Measurements from ENCODE around the gene AP1S2.
A peak's percentile ranks its signal among the peaks of the same experiment; 100 is the strongest.

The AP1S2 gene

DNA sequence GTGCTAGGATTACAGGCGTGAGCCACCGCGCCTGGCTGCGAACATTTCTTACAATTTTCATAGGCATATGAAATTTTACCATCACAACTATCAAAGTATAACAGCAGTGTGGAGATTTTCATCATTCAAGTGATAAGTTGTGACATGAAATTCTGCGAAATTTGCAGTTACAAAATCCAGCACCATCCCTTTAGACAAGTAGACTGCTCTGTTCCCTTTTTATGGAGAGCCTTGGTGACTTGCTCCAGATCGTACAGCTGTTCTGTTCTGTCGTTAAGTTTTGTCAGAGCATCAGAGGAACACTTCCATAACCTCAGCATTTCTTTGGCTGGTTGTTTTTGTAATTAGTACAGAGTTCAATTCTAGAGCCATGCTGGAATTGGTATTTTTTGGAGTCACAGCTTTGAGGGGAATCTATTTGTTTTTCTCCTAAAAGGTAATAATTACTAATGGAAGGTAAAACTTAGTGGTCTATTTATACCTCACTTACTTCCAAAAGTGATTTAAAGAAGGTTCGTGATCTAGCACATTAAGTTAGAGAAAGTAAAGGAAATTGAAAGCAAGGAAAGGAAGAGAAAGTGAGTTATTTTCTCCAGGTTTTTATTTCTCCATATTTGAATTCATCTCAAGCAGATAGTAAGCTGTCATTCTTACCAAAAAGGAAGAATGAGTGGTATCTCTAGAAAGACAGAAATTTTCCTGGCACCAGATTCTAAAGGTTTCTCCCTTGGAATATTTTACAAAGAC is 42.2 kb downstream of the AP1S2 start:
- no peak for TF ChIP-seq ZFX (IDR thresholded peaks at IDR 0.05)
- TF ChIP-seq, protein P1, sequence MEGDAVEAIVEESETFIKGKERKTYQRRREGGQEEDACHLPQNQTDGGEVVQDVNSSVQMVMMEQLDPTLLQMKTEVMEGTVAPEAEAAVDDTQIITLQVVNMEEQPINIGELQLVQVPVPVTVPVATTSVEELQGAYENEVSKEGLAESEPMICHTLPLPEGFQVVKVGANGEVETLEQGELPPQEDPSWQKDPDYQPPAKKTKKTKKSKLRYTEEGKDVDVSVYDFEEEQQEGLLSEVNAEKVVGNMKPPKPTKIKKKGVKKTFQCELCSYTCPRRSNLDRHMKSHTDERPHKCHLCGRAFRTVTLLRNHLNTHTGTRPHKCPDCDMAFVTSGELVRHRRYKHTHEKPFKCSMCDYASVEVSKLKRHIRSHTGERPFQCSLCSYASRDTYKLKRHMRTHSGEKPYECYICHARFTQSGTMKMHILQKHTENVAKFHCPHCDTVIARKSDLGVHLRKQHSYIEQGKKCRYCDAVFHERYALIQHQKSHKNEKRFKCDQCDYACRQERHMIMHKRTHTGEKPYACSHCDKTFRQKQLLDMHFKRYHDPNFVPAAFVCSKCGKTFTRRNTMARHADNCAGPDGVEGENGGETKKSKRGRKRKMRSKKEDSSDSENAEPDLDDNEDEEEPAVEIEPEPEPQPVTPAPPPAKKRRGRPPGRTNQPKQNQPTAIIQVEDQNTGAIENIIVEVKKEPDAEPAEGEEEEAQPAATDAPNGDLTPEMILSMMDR (conservative IDR thresholded peaks at IDR 0.05): no peak
- H3K27ac ChIP-seq: no peak overlapping the region

DNA sequence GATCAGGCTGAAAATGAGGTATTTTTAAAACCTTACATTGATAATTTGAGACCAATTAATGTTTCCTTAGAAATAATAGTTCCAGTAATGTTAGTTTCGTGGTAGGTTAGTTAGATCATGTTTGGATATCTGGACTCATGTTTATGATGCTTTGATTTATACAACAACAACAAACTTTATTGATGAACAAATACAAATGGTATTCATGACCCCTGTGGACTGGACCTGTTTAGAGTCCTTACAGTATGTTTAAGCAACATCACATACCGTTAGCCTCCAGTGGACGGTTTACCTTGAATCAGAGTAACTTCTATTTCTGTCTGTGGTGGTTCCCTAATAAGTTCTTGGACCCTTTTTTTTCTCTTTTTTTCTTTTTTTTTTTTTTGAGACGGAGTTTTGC is 46.4 kb downstream of the AP1S2 start:
- no peak overlapping the region for H3K27ac ChIP-seq
- no peak for TF ChIP-seq ZFX (IDR thresholded peaks at IDR 0.05)
- TF ChIP-seq, protein P1 (conservative IDR thresholded peaks at IDR 0.05): no peak

- no peak overlapping the region for H3K27ac ChIP-seq
- TF ChIP-seq, protein P1 (conservative IDR thresholded peaks at IDR 0.05): no peak
- TF ChIP-seq ZFX (IDR thresholded peaks at IDR 0.05): no peak
Measured at GRCh38 chrX:15804563-15804962, 50.0 kb downstream of the AP1S2 start.

- TF ChIP-seq, protein P1 (conservative IDR thresholded peaks at IDR 0.05): no peak
- no peak for TF ChIP-seq ZFX (IDR thresholded peaks at IDR 0.05)
- no peak overlapping the region for H3K27ac ChIP-seq
Measured at GRCh38 chrX:15797707-15798106, 56.9 kb downstream of the AP1S2 start.

GRCh38 chrX:15790769-15791290 is 63.8 kb downstream of the AP1S2 start:
- TF ChIP-seq ZFX (IDR thresholded peaks at IDR 0.05): no peak
- TF ChIP-seq, protein P1 (conservative IDR thresholded peaks at IDR 0.05): no peak
- peak overlapping the region; percentile 77 for H3K27ac ChIP-seq

DNA sequence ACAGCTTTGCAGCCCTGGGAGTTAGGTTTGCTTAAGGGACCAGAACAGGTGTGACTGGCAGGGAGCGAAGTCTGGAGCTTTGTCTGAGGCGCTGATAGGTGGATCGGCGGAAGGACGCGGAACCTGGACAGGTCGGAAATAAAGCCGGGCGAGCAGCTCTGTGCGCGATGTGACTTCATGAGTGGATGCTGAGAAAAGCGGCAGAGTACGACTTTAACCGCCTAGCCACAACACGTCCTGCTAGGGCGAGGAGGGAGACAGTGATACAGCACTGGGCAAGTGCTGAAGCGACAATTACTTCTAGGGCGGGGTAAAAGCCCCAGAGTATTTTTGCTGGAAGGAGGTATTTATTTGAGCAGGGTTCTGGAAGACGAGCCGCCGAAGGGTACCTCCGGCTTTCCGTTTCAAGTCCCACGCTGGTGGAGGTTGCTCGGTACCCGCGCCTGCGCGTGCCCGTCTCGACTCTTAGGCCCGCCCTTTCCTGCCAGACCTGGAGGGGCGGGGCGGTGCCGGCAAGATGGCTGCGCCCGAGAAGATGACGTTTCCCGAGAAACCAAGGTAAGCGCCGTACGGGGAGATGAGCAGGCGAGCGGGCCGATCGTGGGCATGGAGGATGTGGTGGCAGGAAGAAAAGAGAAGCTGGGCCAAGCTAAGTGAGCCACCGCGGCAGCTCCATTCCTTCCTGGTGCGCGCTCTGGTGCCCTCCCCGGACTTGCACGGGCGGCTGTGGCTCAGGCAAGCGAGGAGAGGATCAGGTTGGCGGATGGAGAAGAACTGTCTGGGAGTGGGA is 64.4 kb downstream of the AP1S2 start, which contains the start of gene ZRSR2:
ZRSR2 (plus strand) TSS at position 506 of the 790 bp plus-strand sequence; CDS start at position 518, 12 bp downstream.
- TF ChIP-seq ZFX (IDR thresholded peaks at IDR 0.05): no peak
- TF ChIP-seq, protein P1 (conservative IDR thresholded peaks at IDR 0.05): no peak
- H3K27ac ChIP-seq: peak within 1 kb of the TSS; percentile 77

DNA sequence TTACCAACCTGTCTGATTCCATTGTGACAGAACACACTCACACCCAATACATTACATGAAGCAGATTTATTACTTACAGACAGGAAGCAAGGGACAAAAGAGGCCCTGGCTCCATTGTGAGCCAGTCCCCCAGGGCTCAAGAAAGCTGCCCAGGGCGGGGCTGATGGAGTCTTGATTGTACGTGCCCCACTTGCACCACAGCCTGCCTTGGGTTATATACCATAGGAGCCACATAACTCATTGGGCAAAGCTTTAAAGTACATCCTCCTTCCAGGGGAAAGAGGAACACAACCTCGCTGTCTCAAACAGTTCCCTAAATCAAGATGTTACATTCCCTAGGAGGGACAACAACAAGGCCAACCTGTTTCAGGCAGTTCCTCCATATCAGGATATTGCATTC is 67.7 kb downstream of the AP1S2 start:
- H3K27ac ChIP-seq: no peak overlapping the region
- TF ChIP-seq, protein P1 (conservative IDR thresholded peaks at IDR 0.05): no peak
- no peak for TF ChIP-seq ZFX (IDR thresholded peaks at IDR 0.05)
